ENCODE measurements around the gene UTS2R. TPM values are rescaled to one million over a fixed set of nuclear protein-coding genes. Genes with fewer than 3 reads are reported as not detected.

The UTS2R gene
- total RNA-seq, 1 experiment from 2014 or later, result not detected

Small RNA genes within 50 kb of the gene (small RNA-seq; reads per million reads assigned to genes)
- gene RF00019, result not detected

Other genes starting within 250 kb of the UTS2R start
- 10.6 and 12.9 TPM in 2 replicates for gene CCDC57, start 158.9 kb upstream of the UTS2R start, total RNA-seq (2014; rRNA removed; shearing (Covaris generic))
- gene SLC16A3, start 142.7 kb upstream of the UTS2R start, total RNA-seq (2014; rRNA removed; shearing (Covaris generic)), result 344 and 355 TPM in 2 replicates
- 34.0 and 58.5 TPM in 2 replicates for gene CSNK1D, start 98.1 kb upstream of the UTS2R start, total RNA-seq (2014; rRNA removed; shearing (Covaris generic))
- not detected in 2 replicates for gene CD7, start 54.2 kb upstream of the UTS2R start, total RNA-seq (2014; rRNA removed; shearing (Covaris generic))
- 0.24 TPM in 1 of 2 replicates, not detected in the other for gene SECTM1, start 38.0 kb upstream of the UTS2R start, total RNA-seq (2014; rRNA removed; shearing (Covaris generic))
- gene TEX19, start 12.5 kb upstream of the UTS2R start, total RNA-seq (2014; rRNA removed; shearing (Covaris generic)), result 1.4 and 2.1 TPM in 2 replicates
- gene HEXD, start 46.6 kb downstream of the UTS2R start, total RNA-seq (2014; rRNA removed; shearing (Covaris generic)), result 8.0 and 11.5 TPM in 2 replicates
- gene OGFOD3, start 46.8 kb downstream of the UTS2R start, total RNA-seq (2014; rRNA removed; shearing (Covaris generic)), result 40.8 and 45.3 TPM in 2 replicates
- 38.2 and 39.6 TPM in 2 replicates for gene CYBC1, start 79.0 kb downstream of the UTS2R start, total RNA-seq (2014; rRNA removed; shearing (Covaris generic))
- 34.3 and 35.8 TPM in 2 replicates for gene NARF, start 87.0 kb downstream of the UTS2R start, total RNA-seq (2014; rRNA removed; shearing (Covaris generic))
- 35.0 and 47.8 TPM in 2 replicates for gene FOXK2, start 148.0 kb downstream of the UTS2R start, total RNA-seq (2014; rRNA removed; shearing (Covaris generic))